H1 (cell line): ENCODE measurements around the gene OLFM1. TPM values are rescaled to one million over a fixed set of nuclear protein-coding genes. Genes with fewer than 3 reads are reported as not detected.
A peak's percentile ranks its signal among the peaks of the same experiment; 100 is the strongest.

Source experiments
- BACH1 ChIP-seq: IDR thresholded peaks from 2 replicates; pipeline ENCODE4 v1.6.1; 2012; ENCODE audit warnings: low read length, improper control_type of control experiment
- CBX8 ChIP-seq: fragments of 300-800, 300-1000 bp; sonication (generic); IDR thresholded peaks from 2 replicates; pipeline ENCODE4 v1.7.1; 2016; ENCODE audit warnings: low read depth, low read length, borderline replicate concordance
- EP300 ChIP-seq, 2 experiments: IDR thresholded peaks; 1 replicate in 1 of 2; 2 replicates in 1 of 2; pipeline ENCODE4 v1.6.1; 2011 to 2012; ENCODE audit warnings: low read depth in 2 of 2, low read length in 2 of 2, mild to moderate bottlenecking in 2 of 2, borderline replicate concordance in 1 of 2, inconsistent platforms in 1 of 2, moderate library complexity in 1 of 2
- HDAC2 ChIP-seq, 2 experiments: fragments of 300-600 bp in 1 of 2; sonication (generic) in 1 of 2; IDR thresholded peaks; 2 replicates each; pipeline ENCODE4 v1.6.1; 2011 to 2012; ENCODE audit warnings: low read depth in 2 of 2, low read length in 2 of 2, mild to moderate bottlenecking in 2 of 2, moderate library complexity in 2 of 2, borderline replicate concordance in 1 of 2, inconsistent platforms in 1 of 2
- KDM1A ChIP-seq: fragments of 200-600, 300-600 bp; sonication (generic); IDR thresholded peaks from 2 replicates; pipeline ENCODE4 v1.7.1; 2016; ENCODE audit warnings: mild to moderate bottlenecking, low read length, borderline replicate concordance
- ZNF274 ChIP-seq: IDR thresholded peaks from 2 replicates; pipeline ENCODE4 v1.7.0; 2012; ENCODE audit warnings: low read length, borderline replicate concordance; ENCODE audit errors: extremely low read depth
- polyA plus RNA-seq, 7 experiments: library from polyadenylated mRNA; depleted of rRNA in 3 of 7; stranded (reverse) in 5 of 7; unstranded in 2 of 7; fragments of >200 nt in 5 of 7; fragments of 200-250 nt in 2 of 7; gene quantifications; 1 replicate in 5 of 7; 2 replicates in 1 of 7; 4 replicates in 1 of 7; pipeline versions ENCODE4 v1.2.1 to v1.2.3, GENCODE V29; 2011 to 2013; ENCODE audit warnings: missing spikeins in 2 of 7, mixed read lengths in 2 of 7
- total RNA-seq: library from RNA; stranded (reverse); fragmentation: NEBNext Ultra II Directional; extraction: Animal tissue kit (Norgen Biotek cat#: 25700); gene quantifications from 2 replicates; pipeline ENCODE4 v1.2.1, GENCODE V29; 2021
- TF ChIP-seq, protein P1 (sequence below): fragments of 300-600 bp; sonication (generic); IDR thresholded peaks from 2 replicates; pipeline ENCODE4 v1.7.1; 2012; ENCODE audit warnings: low read length, moderate library complexity, mild to moderate bottlenecking, inconsistent platforms; ENCODE audit not compliant: insufficient replicate concordance
- TF ChIP-seq, protein P2 (sequence below): IDR thresholded peaks from 2 replicates; pipeline ENCODE4 v1.6.1; 2012; ENCODE audit warnings: inconsistent platforms

OLFM1 gene
- total and polyA plus RNA-seq, 2 of the 8 experiments (the other 6 are each of a cell fraction or from before 2014, with no cell fraction given), result 53.0 to 53.4 TPM

DNA sequence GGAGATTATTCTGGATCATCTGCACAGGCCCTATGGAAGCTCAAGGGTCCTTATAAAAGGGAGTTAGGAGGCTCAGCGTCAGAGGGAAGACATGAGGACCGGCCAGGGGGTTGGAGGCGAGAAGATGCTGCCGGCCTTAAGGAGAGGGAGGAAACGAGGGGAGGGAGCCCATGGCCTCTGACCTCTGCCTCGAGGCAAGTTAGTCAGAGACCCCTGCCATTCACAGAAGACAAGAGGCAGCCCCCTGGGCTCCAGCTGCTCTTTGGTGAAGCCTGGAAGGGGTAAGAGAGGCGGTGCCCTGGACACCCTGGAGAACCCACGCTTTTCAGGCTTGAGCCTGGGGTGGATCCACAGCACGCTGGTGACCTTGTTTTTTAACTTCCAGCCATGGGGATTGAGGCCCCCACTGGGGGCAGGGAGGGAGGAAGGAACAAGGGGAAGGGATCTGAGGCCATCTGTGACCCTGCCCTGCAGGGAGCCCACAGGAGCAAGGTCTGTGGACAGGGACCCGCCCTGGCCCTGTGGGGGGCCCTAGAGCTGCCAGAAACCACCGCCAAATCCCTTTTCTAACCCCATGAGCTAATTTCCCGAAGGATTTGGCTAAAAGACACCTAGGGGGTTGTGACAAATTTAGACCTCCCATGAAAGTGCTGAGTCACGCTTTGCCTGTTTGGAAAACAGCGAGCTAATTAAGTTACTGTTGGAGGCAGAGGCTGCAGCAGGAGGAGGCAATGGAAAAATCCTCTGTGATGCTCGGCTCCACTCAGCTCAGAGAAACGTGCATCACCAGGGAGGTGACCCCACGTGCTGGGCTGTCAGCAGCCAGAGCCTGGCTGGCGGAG, 49.7 kb downstream of the OLFM1 start (continued):
- TF ChIP-seq, protein P1, sequence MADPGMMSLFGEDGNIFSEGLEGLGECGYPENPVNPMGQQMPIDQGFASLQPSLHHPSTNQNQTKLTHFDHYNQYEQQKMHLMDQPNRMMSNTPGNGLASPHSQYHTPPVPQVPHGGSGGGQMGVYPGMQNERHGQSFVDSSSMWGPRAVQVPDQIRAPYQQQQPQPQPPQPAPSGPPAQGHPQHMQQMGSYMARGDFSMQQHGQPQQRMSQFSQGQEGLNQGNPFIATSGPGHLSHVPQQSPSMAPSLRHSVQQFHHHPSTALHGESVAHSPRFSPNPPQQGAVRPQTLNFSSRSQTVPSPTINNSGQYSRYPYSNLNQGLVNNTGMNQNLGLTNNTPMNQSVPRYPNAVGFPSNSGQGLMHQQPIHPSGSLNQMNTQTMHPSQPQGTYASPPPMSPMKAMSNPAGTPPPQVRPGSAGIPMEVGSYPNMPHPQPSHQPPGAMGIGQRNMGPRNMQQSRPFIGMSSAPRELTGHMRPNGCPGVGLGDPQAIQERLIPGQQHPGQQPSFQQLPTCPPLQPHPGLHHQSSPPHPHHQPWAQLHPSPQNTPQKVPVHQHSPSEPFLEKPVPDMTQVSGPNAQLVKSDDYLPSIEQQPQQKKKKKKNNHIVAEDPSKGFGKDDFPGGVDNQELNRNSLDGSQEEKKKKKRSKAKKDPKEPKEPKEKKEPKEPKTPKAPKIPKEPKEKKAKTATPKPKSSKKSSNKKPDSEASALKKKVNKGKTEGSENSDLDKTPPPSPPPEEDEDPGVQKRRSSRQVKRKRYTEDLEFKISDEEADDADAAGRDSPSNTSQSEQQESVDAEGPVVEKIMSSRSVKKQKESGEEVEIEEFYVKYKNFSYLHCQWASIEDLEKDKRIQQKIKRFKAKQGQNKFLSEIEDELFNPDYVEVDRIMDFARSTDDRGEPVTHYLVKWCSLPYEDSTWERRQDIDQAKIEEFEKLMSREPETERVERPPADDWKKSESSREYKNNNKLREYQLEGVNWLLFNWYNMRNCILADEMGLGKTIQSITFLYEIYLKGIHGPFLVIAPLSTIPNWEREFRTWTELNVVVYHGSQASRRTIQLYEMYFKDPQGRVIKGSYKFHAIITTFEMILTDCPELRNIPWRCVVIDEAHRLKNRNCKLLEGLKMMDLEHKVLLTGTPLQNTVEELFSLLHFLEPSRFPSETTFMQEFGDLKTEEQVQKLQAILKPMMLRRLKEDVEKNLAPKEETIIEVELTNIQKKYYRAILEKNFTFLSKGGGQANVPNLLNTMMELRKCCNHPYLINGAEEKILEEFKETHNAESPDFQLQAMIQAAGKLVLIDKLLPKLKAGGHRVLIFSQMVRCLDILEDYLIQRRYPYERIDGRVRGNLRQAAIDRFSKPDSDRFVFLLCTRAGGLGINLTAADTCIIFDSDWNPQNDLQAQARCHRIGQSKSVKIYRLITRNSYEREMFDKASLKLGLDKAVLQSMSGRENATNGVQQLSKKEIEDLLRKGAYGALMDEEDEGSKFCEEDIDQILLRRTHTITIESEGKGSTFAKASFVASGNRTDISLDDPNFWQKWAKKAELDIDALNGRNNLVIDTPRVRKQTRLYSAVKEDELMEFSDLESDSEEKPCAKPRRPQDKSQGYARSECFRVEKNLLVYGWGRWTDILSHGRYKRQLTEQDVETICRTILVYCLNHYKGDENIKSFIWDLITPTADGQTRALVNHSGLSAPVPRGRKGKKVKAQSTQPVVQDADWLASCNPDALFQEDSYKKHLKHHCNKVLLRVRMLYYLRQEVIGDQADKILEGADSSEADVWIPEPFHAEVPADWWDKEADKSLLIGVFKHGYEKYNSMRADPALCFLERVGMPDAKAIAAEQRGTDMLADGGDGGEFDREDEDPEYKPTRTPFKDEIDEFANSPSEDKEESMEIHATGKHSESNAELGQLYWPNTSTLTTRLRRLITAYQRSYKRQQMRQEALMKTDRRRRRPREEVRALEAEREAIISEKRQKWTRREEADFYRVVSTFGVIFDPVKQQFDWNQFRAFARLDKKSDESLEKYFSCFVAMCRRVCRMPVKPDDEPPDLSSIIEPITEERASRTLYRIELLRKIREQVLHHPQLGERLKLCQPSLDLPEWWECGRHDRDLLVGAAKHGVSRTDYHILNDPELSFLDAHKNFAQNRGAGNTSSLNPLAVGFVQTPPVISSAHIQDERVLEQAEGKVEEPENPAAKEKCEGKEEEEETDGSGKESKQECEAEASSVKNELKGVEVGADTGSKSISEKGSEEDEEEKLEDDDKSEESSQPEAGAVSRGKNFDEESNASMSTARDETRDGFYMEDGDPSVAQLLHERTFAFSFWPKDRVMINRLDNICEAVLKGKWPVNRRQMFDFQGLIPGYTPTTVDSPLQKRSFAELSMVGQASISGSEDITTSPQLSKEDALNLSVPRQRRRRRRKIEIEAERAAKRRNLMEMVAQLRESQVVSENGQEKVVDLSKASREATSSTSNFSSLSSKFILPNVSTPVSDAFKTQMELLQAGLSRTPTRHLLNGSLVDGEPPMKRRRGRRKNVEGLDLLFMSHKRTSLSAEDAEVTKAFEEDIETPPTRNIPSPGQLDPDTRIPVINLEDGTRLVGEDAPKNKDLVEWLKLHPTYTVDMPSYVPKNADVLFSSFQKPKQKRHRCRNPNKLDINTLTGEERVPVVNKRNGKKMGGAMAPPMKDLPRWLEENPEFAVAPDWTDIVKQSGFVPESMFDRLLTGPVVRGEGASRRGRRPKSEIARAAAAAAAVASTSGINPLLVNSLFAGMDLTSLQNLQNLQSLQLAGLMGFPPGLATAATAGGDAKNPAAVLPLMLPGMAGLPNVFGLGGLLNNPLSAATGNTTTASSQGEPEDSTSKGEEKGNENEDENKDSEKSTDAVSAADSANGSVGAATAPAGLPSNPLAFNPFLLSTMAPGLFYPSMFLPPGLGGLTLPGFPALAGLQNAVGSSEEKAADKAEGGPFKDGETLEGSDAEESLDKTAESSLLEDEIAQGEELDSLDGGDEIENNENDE, result no peak
- TF ChIP-seq, protein P2, sequence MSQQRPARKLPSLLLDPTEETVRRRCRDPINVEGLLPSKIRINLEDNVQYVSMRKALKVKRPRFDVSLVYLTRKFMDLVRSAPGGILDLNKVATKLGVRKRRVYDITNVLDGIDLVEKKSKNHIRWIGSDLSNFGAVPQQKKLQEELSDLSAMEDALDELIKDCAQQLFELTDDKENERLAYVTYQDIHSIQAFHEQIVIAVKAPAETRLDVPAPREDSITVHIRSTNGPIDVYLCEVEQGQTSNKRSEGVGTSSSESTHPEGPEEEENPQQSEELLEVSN, result peak; percentile 14
- TF ChIP-seq ZNF274 (no peak), BACH1 (peak; percentile 99), EP300 (IDR thresholded peaks at IDR 0.05; ENCODE audit: borderline replicate concordance in 1 of 2, low read depth in 2 of 2, low read length in 2 of 2) (no peak), KDM1A (peak; percentile 6; the same call in 1 of the 2 replicates), CBX8 (no peak), HDAC2 (IDR thresholded peaks at IDR 0.05; ENCODE audit: borderline replicate concordance in 1 of 2, low read depth in 2 of 2, low read length in 2 of 2) (no peak)
